ENCODE measurements around the gene SLC24A3. TPM values are rescaled to one million over a fixed set of nuclear protein-coding genes. Genes with fewer than 3 reads are reported as not detected.

SLC24A3 gene
- total and polyA plus RNA-seq, 2 of the 13 experiments (the other 11 are each of a cell fraction or from before 2014, with no cell fraction given), result not detected

DNA sequence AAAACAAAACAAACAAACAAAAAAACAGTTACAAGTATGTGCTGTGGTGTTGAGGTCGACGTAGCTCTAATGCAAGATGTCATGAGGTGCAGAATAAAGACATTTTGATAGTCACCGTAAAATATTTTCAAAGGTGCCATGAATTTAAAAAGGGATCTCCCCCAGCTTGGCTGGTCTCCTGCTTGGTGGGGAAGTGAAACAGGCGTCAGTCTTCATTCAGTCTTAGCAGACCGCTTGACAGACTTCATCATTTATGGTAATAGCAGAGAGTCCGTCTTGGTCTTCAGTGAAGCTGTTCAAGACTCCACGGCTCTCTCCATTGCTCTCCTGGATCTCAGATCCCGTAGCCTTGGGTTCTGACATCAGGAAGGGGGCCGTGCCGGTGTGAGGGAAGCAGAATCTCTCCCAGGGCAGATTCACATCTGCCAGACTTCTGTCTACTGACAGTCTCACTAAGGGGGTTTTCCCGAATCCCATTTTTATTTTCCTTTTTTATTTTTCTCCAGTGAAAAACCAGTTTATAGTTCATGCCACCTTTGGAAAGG, 1.6 kb downstream of the SLC24A3 start:
- H3K27me3 ChIP-seq (ENCODE audit: control insufficient read depth in 1 of 2, insufficient read depth in 2 of 2, low read length in 2 of 2), result peaks cover 17 to 52% of the 10 kb centered on the region in 2 experiments
- intact Hi-C loops (cut with micrococcal nuclease; ENCODE audit: unreplicated experiment), result no loop called here

DNA sequence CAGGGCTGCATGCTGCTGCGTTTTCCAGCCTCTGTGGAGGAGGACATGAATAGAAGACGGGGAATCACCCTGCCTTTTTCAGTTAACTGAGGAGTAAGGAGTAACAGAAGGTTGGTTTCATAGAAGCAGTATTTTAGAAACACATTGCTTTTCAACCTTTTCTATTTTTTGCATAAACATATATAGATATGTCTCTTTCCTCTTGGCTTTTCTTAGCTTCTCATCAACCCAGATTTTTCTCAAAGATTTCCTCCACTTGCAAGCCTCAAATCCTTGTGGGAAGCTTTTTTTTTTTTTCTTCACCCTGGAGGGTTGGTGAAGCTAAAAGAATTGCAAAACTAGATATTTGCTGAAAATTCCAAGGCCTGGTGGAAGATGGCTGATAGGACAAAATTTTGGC, 6.0 kb downstream of the SLC24A3 start:
- no peak for ATAC-seq
- no peak overlapping the region for H3K27ac ChIP-seq (ENCODE audit: extremely low read length, insufficient read depth, low read length)
- no peaks in the 10 kb centered on the region for H3K4me1 ChIP-seq (ENCODE audit: insufficient read depth, low read length)
- H3K27me3 ChIP-seq (ENCODE audit: control insufficient read depth in 1 of 2, insufficient read depth in 2 of 2, low read length in 2 of 2), result peaks cover 5 to 18% of the 10 kb centered on the region in 2 experiments
- H2AFZ ChIP-seq (ENCODE audit: low read length), result no peak overlapping the region
- in situ Hi-C loops (cut with HindIII; ENCODE audit: extremely low pct_ligation_motif_present, low pct_unique_long_range_greater_than_20kb) (loop anchor here (25.0 kb wide), 1 partner anchor 581 kb away; no protein-coding TSS in a partner anchor), intact Hi-C loops (cut with micrococcal nuclease; ENCODE audit: unreplicated experiment) (no loop called here)
- CTCF ChIA-PET (ENCODE audit: low intra/inter-chr PET ratio, low total read pairs), result no interaction called here
- no peak overlapping the region for H3K4me2 ChIP-seq (ENCODE audit: low read depth, low read length)
- no peaks in the 10 kb centered on the region for H4K20me1 ChIP-seq (ENCODE audit: insufficient read depth, low read length)
- no TSS peak for BruUV-seq (replicated peaks)
- H3K79me2 ChIP-seq (ENCODE audit: insufficient read depth, low read length), result no peaks in the 10 kb centered on the region
- 2% methylated on average over 2 of the region's 2 CpGs for WGBS (ENCODE audit: low lambda C conversion rate)
- DNase-seq (ENCODE audit: low spot score), result no peak
- H3K36me3 ChIP-seq (replicated peaks in 1 of 2; ENCODE audit: control insufficient read depth in 1 of 2, insufficient read depth in 2 of 2, low read length in 2 of 2), result no peaks in the 10 kb centered on the region
- no peak for TF ChIP-seq ZFP82 (CRISPR knock-in tag; IDR thresholded peaks at IDR 0.05; ENCODE audit: borderline replicate concordance)
- no peak for TF ChIP-seq AKAP8 (CRISPR knock-in tag; IDR thresholded peaks at IDR 0.05)
- TF ChIP-seq ZSCAN29 (CRISPR knock-in tag; conservative IDR thresholded peaks at IDR 0.05), result no peak
- no peak for TF ChIP-seq SIN3A (IDR thresholded peaks at IDR 0.05; ENCODE audit: borderline replicate concordance, low read depth, low read length)
- POLR2A ChIA-PET, result no interaction called here
- H3K9ac ChIP-seq (ENCODE audit: insufficient read depth, low read depth, low read length), result no peak overlapping the region
- no peaks in the 10 kb centered on the region for H3K9me3 ChIP-seq (ENCODE audit: low read length)
- no peak overlapping the region for H3K4me3 ChIP-seq (replicated peaks in 1 of 3; ENCODE audit: insufficient read depth in 1 of 3, low read depth in 2 of 3, low read length in 3 of 3)
- no peak for FAIRE-seq

More for the DNA sequence above, 1.6 kb downstream of the SLC24A3 start:
- H3K9me3 ChIP-seq (ENCODE audit: low read length), result no peaks in the 10 kb centered on the region
- no peak overlapping the region for H3K9ac ChIP-seq (ENCODE audit: insufficient read depth, low read depth, low read length)
- FAIRE-seq, result no peak
- no peaks in the 10 kb centered on the region for H4K20me1 ChIP-seq (ENCODE audit: insufficient read depth, low read length)
- no peak overlapping the region for H3K4me3 ChIP-seq (replicated peaks in 1 of 3; ENCODE audit: insufficient read depth in 1 of 3, low read depth in 2 of 3, low read length in 3 of 3)
- no peak for ATAC-seq
- POLR2A ChIA-PET, result no interaction called here
- H3K27ac ChIP-seq (ENCODE audit: extremely low read length, insufficient read depth, low read length), result no peak overlapping the region
- no peak for DNase-seq (ENCODE audit: low spot score)
- TF ChIP-seq ZNF563 (CRISPR knock-in tag; IDR thresholded peaks at IDR 0.05), result no peak
- TF ChIP-seq ZNF790 (CRISPR knock-in tag; IDR thresholded peaks at IDR 0.05; ENCODE audit: borderline replicate concordance), result no peak
- TF ChIP-seq, protein P1, sequence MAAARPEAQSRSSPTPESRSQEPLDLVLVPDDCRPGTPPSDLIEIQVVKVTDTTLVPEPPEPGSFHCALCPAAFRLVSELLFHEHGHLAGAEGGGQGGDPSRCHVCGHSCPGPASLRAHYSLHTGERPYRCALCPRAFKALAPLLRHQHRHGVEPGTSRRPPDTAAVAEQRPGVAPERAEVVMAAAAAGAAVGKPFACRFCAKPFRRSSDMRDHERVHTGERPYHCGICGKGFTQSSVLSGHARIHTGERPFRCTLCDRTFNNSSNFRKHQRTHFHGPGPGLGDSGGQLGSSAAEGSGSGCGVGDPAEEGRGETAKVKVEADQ (CRISPR knock-in tag; IDR thresholded peaks at IDR 0.05; ENCODE audit: borderline replicate concordance), result no peak
- no peak for TF ChIP-seq KLF12 (CRISPR knock-in tag; IDR thresholded peaks at IDR 0.05; ENCODE audit: borderline replicate concordance)
- no peak for TF ChIP-seq ZNF354B (CRISPR knock-in tag; IDR thresholded peaks at IDR 0.05)
- TF ChIP-seq FOSL2 (CRISPR knock-in tag; IDR thresholded peaks at IDR 0.05), result no peak
- TF ChIP-seq CBX5 (CRISPR knock-in tag; IDR thresholded peaks at IDR 0.05; ENCODE audit: borderline replicate concordance), result no peak
- TF ChIP-seq KDM1A (CRISPR knock-in tag; IDR thresholded peaks at IDR 0.05), result no peak
- no peak for TF ChIP-seq ZNF570 (CRISPR knock-in tag; IDR thresholded peaks at IDR 0.05; ENCODE audit: borderline replicate concordance)
- no peak for TF ChIP-seq ZFP36 (IDR thresholded peaks at IDR 0.05; ENCODE audit: borderline replicate concordance, low read depth, low read length, partially characterized antibody)
- no peak overlapping the region for H2AFZ ChIP-seq (ENCODE audit: low read length)
- in situ Hi-C loops (cut with HindIII; ENCODE audit: extremely low pct_ligation_motif_present, low pct_unique_long_range_greater_than_20kb), result loop anchor here (25.0 kb wide), 1 partner anchor 577 kb away; no protein-coding TSS in a partner anchor
- H3K79me2 ChIP-seq (ENCODE audit: insufficient read depth, low read length), result no peaks in the 10 kb centered on the region
- BruUV-seq (replicated peaks), result no TSS peak
- H3K4me1 ChIP-seq (ENCODE audit: insufficient read depth, low read length), result no peaks in the 10 kb centered on the region
- H3K4me2 ChIP-seq (ENCODE audit: low read depth, low read length), result no peak overlapping the region
- WGBS (ENCODE audit: low lambda C conversion rate), result 27% methylated on average over 11 of the region's 11 CpGs
- no peaks in the 10 kb centered on the region for H3K36me3 ChIP-seq (replicated peaks in 1 of 2; ENCODE audit: control insufficient read depth in 1 of 2, insufficient read depth in 2 of 2, low read length in 2 of 2)
- CTCF ChIA-PET (ENCODE audit: low intra/inter-chr PET ratio, low total read pairs), result no interaction called here
